HepG2 (cell line): ENCODE data around the gene CELSR2. TPM values are rescaled to one million over a fixed set of nuclear protein-coding genes. Genes with fewer than 3 reads are reported as not detected.

Experiments
- ATAC-seq: fragments of 200-7000 bp; cut with Tn5 transposase; 3 replicates; pipeline ENCODE4 v1.9.1; 2020; ENCODE audit warnings: mild to moderate bottlenecking, moderate library complexity
- BruUV-seq: library from RNA; stranded (reverse); fragments of 400-500 nt; replicated peaks from 2 replicates; lab custom pipeline; 2021; lab: Mats Ljungman, UMichigan
- CTCF ChIA-PET: fragments of 300-600 bp; formaldehyde crosslinking; extraction: SDS; loops from one replicate; lab custom pipeline; 2021; ENCODE audit warnings: low total read pairs, inconsistent platforms, low intra/inter-chr PET ratio; lab: Yijun Ruan, JAX
- POLR2A ChIA-PET: fragments of 350-600 bp; sonication (Branson Sonifier 250); formaldehyde crosslinking; loops from one replicate; lab custom pipeline; 2020; ENCODE audit warnings: antibody characterized with exemption, inconsistent platforms; lab: Yijun Ruan, JAX
- DNase-seq: peaks from one replicate; pipeline ENCODE4 v3.0.0-alpha.2; 2015; ENCODE audit warnings: low spot score
- FAIRE-seq: peaks from 3 replicates; lab custom pipeline; 2011; peaks lifted over from hg19 to GRCh38; lab: Jason Lieb, UNC
- H2AFZ ChIP-seq: one replicate; pipeline ENCODE4 v1.6.1; 2011; ENCODE audit warnings: low read length, inconsistent platforms
- H3K27ac ChIP-seq: fragments of 300-600 bp; 3 replicates; pipeline ENCODE4 v1.8.0; 2011; ENCODE audit warnings: mixed run types, mild to moderate bottlenecking, mixed read lengths, low read length, inconsistent platforms; ENCODE audit not compliant: insufficient read depth; ENCODE audit errors: extremely low read length
- H3K27me3 ChIP-seq, 2 experiments: fragments of 200-600 bp in 1 of 2; 2 replicates in 1 of 2; 3 replicates in 1 of 2; pipeline versions ENCODE4 v1.6.0 to v1.8.0; 2011; ENCODE audit warnings: low read length in 2 of 2, mild to moderate bottlenecking in 2 of 2, moderate library complexity in 2 of 2, inconsistent platforms in 1 of 2; ENCODE audit not compliant: insufficient read depth in 2 of 2, control insufficient read depth in 1 of 2
- H3K36me3 ChIP-seq, 2 experiments: fragments of 200-600 bp in 1 of 2; replicated peaks in 1 of 2; 2 replicates in 1 of 2; 3 replicates in 1 of 2; pipeline versions ENCODE4 v1.5.1 to v1.8.0; 2011; ENCODE audit warnings: low read length in 2 of 2, inconsistent platforms in 1 of 2; ENCODE audit not compliant: insufficient read depth in 2 of 2, control insufficient read depth in 1 of 2
- H3K4me1 ChIP-seq: 2 replicates; pipeline ENCODE4 v1.5.1; 2012; ENCODE audit warnings: low read length, inconsistent platforms; ENCODE audit not compliant: insufficient read depth
- H3K4me2 ChIP-seq: 2 replicates; pipeline ENCODE4 v1.6.0; 2011; ENCODE audit warnings: low read depth, low read length, inconsistent platforms
- H3K4me3 ChIP-seq, 3 experiments: fragments of 200-600 bp in 1 of 3; sonication (generic), shearing (Covaris generic) in 1 of 3; replicated peaks in 1 of 3; 2 replicates each; pipeline ENCODE4 v1.5.1; 2011 to 2016; ENCODE audit warnings: low read length in 3 of 3, inconsistent platforms in 2 of 3, low read depth in 2 of 3, mild to moderate bottlenecking in 2 of 3, control low read depth in 1 of 3, mixed read lengths in 1 of 3; ENCODE audit not compliant: insufficient read depth in 1 of 3
- H3K79me2 ChIP-seq: one replicate; pipeline ENCODE4 v1.6.1; 2011; ENCODE audit warnings: low read length, inconsistent platforms; ENCODE audit not compliant: insufficient read depth
- H3K9ac ChIP-seq: 2 replicates; pipeline ENCODE4 v1.6.0; 2011; ENCODE audit warnings: mild to moderate bottlenecking, low read depth, low read length, inconsistent platforms; ENCODE audit not compliant: insufficient read depth
- H3K9me3 ChIP-seq: 2 replicates; pipeline ENCODE4 v1.5.1; 2012; ENCODE audit warnings: mild to moderate bottlenecking, low read length
- H4K20me1 ChIP-seq: 2 replicates; pipeline ENCODE4 v1.6.0; 2011; ENCODE audit warnings: inconsistent platforms, mild to moderate bottlenecking, low read length, moderate library complexity; ENCODE audit not compliant: insufficient read depth
- ARNTL ChIP-seq: sonication (generic); formaldehyde crosslinking; IDR thresholded peaks from 2 replicates; pipeline ENCODE4 v1.4.0; 2020; ENCODE audit warnings: mild to moderate bottlenecking, missing genetic modification reagents
- FOXP1 ChIP-seq, 2 experiments: fragments of 450-650 bp in 1 of 2; IDR thresholded peaks; 2 replicates each; pipeline ENCODE4 v1.6.1; 2017 to 2018; ENCODE audit warnings: antibody characterized with exemption in 1 of 2
- KDM1A ChIP-seq: IDR thresholded peaks from 2 replicates; pipeline ENCODE4 v1.6.1; 2016; ENCODE audit warnings: missing compliant biosample characterization
- KDM4B ChIP-seq: sonication (generic); formaldehyde crosslinking; IDR thresholded peaks from 2 replicates; pipeline ENCODE4 v1.4.0; 2020; ENCODE audit warnings: missing genetic modification reagents
- MEF2D ChIP-seq: sonication (generic); formaldehyde crosslinking; IDR thresholded peaks from 2 replicates; pipeline ENCODE4 v1.5.1; 2020; ENCODE audit warnings: mild to moderate bottlenecking, missing genetic modification reagents
- XRCC5 ChIP-seq: fragments of 200-400 bp; formaldehyde crosslinking; optimal IDR thresholded peaks from 2 replicates; pipeline ENCODE3; 2017; ENCODE audit warnings: mild to moderate bottlenecking, low read length
- YY1 ChIP-seq: IDR thresholded peaks from 2 replicates; pipeline ENCODE4 v1.6.1; 2011; ENCODE audit warnings: low read length, low read depth, moderate library complexity, mild to moderate bottlenecking; ENCODE audit not compliant: insufficient read depth, insufficient replicate concordance
- ZFP41 ChIP-seq: sonication (generic); formaldehyde crosslinking; IDR thresholded peaks from 2 replicates; pipeline ENCODE4 v1.4.0; 2020; ENCODE audit warnings: mild to moderate bottlenecking, missing genetic modification reagents, borderline replicate concordance
- ZNF234 ChIP-seq: sonication (generic); formaldehyde crosslinking; conservative IDR thresholded peaks from 2 replicates; pipeline ENCODE4 v1.5.1; 2020; ENCODE audit warnings: mild to moderate bottlenecking, missing genetic modification reagents
- ZNF337 ChIP-seq: sonication (generic); formaldehyde crosslinking; IDR thresholded peaks from 2 replicates; pipeline ENCODE4 v1.5.1; 2020; ENCODE audit warnings: missing genetic modification reagents, low read depth, mild to moderate bottlenecking, borderline replicate concordance
- ZNF775 ChIP-seq: sonication (generic); formaldehyde crosslinking; IDR thresholded peaks from 2 replicates; pipeline ENCODE4 v1.4.0; 2020; ENCODE audit warnings: missing genetic modification reagents, mild to moderate bottlenecking, moderate library complexity, borderline replicate concordance
- WGBS: methylation state at CpG from one replicate; pipeline ENCODE4 v1.1.6; 2017; ENCODE audit warnings: low lambda C conversion rate; 5-methylcytosine and 5-hydroxymethylcytosine counted together
- in situ Hi-C: cut with HindIII; loops from 2 replicates; pipeline ENCODE4 v1.10.0; 2017; ENCODE audit warnings: low pct_unique_long_range_greater_than_20kb; ENCODE audit not compliant: extremely low pct_ligation_motif_present
- intact Hi-C: fragments of 100-400 bp; cut with micrococcal nuclease; formaldehyde crosslinking; loops from one replicate; pipeline ENCODE4 v1.10.0; 2022; ENCODE audit not compliant: unreplicated experiment
- polyA plus RNA-seq, 8 experiments: library from polyadenylated mRNA; depleted of rRNA in 3 of 8; stranded (reverse) in 7 of 8; unstranded in 1 of 8; fragments of >200 nt; fragmentation: Illumina TruSeq in 4 of 8; extraction: Trizol in 4 of 8; gene quantifications; 2 replicates each; pipeline versions ENCODE4 v1.2.1 to v1.2.3, GENCODE V29; 2011 to 2016; ENCODE audit warnings: low read depth in 4 of 8, missing spikeins in 1 of 8, mixed read lengths in 1 of 8; ENCODE audit not compliant: insufficient read depth in 1 of 8
- total RNA-seq, 5 experiments: library from RNA; depleted of rRNA; stranded (reverse); fragments of >200 nt; fragmentation: Illumina TruSeq; extraction: Trizol; gene quantifications; 2 replicates each; pipeline ENCODE4 v1.2.3, GENCODE V29; 2016; ENCODE audit warnings: low read depth in 1 of 5
- TF ChIP-seq, protein P1 (sequence below): sonication (generic); formaldehyde crosslinking; IDR thresholded peaks from 2 replicates; pipeline ENCODE4 v1.4.0; 2020; ENCODE audit warnings: missing genetic modification reagents, borderline replicate concordance
- TF ChIP-seq, protein P2 (sequence below), 2 experiments: sonication (generic) in 1 of 2; formaldehyde crosslinking in 1 of 2; IDR thresholded peaks; 2 replicates each; pipeline versions ENCODE4 v1.4.0 to v1.6.1; 2018 to 2020; ENCODE audit warnings: missing genetic modification reagents in 2 of 2, borderline replicate concordance in 1 of 2, low read depth in 1 of 2, mild to moderate bottlenecking in 1 of 2, missing biosample characterization in 1 of 2
- TF ChIP-seq, protein P3 (sequence below): sonication (generic); formaldehyde crosslinking; IDR thresholded peaks from 2 replicates; pipeline ENCODE4 v1.4.0; 2020; ENCODE audit warnings: missing genetic modification reagents

The CELSR2 gene
- total and polyA plus RNA-seq, 2 of the 13 experiments (the other 11 are each of a cell fraction or from before 2014, with no cell fraction given) = 4.0 to 6.6 TPM

DNA sequence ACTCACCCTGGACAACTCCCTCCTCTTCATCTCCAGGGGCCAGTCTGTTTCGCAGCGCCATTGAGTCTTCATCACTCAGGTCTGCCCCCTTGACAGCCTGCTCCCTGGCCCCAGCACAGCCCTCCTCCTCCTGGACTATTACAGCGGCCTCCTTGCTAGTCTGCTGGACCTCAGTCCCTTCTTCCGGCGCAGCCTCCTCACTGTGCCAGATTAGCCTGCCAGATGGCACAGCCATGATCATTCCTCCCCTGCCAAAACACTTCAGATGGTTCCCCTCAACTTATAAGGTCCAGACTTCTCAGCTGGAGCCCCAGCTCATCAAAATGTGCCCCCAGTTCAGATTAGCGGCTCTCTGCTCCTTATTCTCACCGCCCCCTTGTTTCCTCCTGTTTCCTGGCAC, 7.0 kb upstream of the CELSR2 start:
- ATAC-seq (no peak), FAIRE-seq (no peak), DNase-seq (no peak)
- Histone ChIP-seq H4K20me1 (no peaks in the 10 kb centered on the region; the same call in 1 of the 2 replicates), H3K4me1 (peaks cover 38% of the 10 kb centered on the region), H2AFZ (no peak overlapping the region), H3K79me2 (no peaks in the 10 kb centered on the region), H3K36me3 (peaks cover 1 to 18% of the 10 kb centered on the region in 2 experiments; a peak in 3 of 5 replicates), H3K9me3 (no peaks in the 10 kb centered on the region), H3K27ac (no peak overlapping the region), H3K27me3 (peaks cover 1 to 15% of the 10 kb centered on the region in 2 experiments; a peak in 4 of 5 replicates), H3K9ac (no peak overlapping the region), H3K4me2 (no peak overlapping the region), H3K4me3 (no peak overlapping the region)
- BruUV-seq = no TSS peak
- ChIA-PET CTCF (no interaction called here), POLR2A (no interaction called here)
- intact Hi-C loops (no loop called here), in situ Hi-C loops (no loop called here)
- WGBS = 71% methylated on average over 7 of the region's 7 CpGs
- TF ChIP-seq KDM1A (CRISPR knock-in tag) (no peak), ZFP41 (no peak), KDM4B (CRISPR knock-in tag) (no peak), FOXP1 (IDR thresholded peaks at IDR 0.05) (no peak), FOXP1 (CRISPR knock-in tag; IDR thresholded peaks at IDR 0.05) (no peak), ZNF775 (CRISPR knock-in tag) (no peak), XRCC5 (no peak), YY1 (no peak), ZNF337 (no peak), ARNTL (CRISPR knock-in tag) (no peak), ZNF234 (CRISPR knock-in tag) (no peak), MEF2D (CRISPR knock-in tag) (no peak)
- TF ChIP-seq, protein P1, sequence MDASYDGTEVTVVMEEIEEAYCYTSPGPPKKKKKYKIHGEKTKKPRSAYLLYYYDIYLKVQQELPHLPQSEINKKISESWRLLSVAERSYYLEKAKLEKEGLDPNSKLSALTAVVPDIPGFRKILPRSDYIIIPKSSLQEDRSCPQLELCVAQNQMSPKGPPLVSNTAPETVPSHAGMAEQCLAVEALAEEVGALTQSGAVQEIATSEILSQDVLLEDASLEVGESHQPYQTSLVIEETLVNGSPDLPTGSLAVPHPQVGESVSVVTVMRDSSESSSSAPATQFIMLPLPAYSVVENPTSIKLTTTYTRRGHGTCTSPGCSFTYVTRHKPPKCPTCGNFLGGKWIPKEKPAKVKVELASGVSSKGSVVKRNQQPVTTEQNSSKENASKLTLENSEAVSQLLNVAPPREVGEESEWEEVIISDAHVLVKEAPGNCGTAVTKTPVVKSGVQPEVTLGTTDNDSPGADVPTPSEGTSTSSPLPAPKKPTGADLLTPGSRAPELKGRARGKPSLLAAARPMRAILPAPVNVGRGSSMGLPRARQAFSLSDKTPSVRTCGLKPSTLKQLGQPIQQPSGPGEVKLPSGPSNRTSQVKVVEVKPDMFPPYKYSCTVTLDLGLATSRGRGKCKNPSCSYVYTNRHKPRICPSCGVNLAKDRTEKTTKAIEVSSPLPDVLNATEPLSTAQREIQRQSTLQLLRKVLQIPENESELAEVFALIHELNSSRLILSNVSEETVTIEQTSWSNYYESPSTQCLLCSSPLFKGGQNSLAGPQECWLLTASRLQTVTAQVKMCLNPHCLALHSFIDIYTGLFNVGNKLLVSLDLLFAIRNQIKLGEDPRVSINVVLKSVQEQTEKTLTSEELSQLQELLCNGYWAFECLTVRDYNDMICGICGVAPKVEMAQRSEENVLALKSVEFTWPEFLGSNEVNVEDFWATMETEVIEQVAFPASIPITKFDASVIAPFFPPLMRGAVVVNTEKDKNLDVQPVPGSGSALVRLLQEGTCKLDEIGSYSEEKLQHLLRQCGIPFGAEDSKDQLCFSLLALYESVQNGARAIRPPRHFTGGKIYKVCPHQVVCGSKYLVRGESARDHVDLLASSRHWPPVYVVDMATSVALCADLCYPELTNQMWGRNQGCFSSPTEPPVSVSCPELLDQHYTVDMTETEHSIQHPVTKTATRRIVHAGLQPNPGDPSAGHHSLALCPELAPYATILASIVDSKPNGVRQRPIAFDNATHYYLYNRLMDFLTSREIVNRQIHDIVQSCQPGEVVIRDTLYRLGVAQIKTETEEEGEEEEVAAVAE (CRISPR knock-in tag) = no peak
- TF ChIP-seq, protein P2, sequence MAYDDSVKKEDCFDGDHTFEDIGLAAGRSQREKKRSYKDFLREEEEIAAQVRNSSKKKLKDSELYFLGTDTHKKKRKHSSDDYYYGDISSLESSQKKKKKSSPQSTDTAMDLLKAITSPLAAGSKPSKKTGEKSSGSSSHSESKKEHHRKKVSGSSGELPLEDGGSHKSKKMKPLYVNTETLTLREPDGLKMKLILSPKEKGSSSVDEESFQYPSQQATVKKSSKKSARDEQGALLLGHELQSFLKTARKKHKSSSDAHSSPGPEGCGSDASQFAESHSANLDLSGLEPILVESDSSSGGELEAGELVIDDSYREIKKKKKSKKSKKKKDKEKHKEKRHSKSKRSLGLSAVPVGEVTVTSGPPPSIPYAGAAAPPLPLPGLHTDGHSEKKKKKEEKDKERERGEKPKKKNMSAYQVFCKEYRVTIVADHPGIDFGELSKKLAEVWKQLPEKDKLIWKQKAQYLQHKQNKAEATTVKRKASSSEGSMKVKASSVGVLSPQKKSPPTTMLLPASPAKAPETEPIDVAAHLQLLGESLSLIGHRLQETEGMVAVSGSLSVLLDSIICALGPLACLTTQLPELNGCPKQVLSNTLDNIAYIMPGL (CRISPR knock-in tag; IDR thresholded peaks at IDR 0.05; ENCODE audit: borderline replicate concordance in 1 of 2, low read depth in 1 of 2) = no peak
- TF ChIP-seq, protein P3, sequence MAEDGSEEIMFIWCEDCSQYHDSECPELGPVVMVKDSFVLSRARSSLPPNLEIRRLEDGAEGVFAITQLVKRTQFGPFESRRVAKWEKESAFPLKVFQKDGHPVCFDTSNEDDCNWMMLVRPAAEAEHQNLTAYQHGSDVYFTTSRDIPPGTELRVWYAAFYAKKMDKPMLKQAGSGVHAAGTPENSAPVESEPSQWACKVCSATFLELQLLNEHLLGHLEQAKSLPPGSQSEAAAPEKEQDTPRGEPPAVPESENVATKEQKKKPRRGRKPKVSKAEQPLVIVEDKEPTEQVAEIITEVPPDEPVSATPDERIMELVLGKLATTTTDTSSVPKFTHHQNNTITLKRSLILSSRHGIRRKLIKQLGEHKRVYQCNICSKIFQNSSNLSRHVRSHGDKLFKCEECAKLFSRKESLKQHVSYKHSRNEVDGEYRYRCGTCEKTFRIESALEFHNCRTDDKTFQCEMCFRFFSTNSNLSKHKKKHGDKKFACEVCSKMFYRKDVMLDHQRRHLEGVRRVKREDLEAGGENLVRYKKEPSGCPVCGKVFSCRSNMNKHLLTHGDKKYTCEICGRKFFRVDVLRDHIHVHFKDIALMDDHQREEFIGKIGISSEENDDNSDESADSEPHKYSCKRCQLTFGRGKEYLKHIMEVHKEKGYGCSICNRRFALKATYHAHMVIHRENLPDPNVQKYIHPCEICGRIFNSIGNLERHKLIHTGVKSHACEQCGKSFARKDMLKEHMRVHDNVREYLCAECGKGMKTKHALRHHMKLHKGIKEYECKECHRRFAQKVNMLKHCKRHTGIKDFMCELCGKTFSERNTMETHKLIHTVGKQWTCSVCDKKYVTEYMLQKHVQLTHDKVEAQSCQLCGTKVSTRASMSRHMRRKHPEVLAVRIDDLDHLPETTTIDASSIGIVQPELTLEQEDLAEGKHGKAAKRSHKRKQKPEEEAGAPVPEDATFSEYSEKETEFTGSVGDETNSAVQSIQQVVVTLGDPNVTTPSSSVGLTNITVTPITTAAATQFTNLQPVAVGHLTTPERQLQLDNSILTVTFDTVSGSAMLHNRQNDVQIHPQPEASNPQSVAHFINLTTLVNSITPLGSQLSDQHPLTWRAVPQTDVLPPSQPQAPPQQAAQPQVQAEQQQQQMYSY (CRISPR knock-in tag) = no peak
